Measurements from ENCODE around the gene AP5B1.

AP5B1 gene

DNA sequence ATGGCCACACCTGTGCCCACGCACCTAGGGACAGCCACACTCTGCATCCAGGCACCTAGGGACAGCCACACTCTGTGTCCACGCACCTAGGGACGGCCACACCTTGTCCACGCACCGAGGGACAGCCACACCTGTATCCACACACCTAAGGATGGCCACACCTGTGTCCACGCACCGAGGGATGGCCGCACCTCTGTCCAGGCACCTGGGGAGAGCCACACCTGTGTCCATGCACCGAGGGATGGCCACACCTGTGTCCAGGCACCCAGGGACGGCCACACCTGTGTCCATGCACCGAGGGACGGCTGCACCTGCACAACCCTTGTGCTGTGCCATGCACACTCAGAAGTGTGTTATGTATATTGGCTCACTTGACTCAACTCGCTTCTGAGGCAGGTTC is 16.9 kb upstream of the AP5B1 start:
- H3K4me1 ChIP-seq (ENCODE audit: insufficient read depth, low read length): peaks cover 17% of the 10 kb centered on the region; the same call in 1 of the 2 replicates
- no peaks in the 10 kb centered on the region for H3K27me3 ChIP-seq (ENCODE audit: insufficient read depth, low read length)
- H3K4me3 ChIP-seq (ENCODE audit: low read length): no peak overlapping the region
- no peak overlapping the region for H3K9ac ChIP-seq (ENCODE audit: low read depth, low read length)
- no peaks in the 10 kb centered on the region for H3K9me3 ChIP-seq (ENCODE audit: insufficient read depth, low read depth, low read length)
- H3K27ac ChIP-seq (ENCODE audit: low read length): no peak overlapping the region
- no peaks in the 10 kb centered on the region for H3K36me3 ChIP-seq (ENCODE audit: insufficient read depth, low read depth, low read length)

DNA sequence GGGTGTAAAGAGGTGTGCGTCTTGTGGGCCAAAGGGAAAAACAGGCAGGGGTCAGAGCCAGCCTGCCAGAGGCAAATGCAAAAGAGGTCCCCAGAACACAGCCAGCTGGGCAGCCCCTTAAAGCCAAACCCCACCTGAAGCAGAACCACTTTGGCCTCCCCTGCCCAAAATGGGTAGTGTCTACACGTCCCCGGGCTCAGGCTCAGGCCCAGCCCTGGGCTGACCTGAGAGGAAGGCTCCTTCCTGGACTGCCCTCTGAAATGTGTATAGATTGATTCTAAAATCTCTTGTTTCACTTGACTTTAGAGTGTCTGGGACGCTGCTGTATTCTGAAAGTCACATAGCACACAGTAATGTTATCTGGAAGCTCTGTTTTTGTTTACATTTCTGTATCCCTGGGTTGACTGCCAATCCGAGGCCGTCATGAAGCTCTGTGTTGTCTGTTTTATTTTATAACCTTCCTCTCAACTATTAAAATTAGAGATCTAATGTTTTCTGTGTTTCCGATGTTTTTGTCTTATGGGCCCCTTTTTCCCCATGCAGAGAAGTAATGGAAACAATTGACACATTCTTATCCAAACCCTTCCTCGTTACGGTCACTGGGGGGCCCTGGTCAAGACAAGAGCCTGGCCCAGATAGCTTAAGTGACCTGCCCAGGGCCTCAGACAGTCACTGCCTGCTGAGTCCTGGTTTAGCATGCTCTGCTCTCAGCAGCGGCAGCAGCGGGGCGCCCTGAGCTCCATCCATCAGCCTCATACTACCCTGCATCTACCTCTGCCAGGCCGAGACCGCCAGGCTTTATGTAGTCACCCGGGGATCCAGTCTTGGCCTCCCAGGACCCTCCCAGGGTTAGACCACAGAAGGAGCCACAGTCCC is 16.2 kb upstream of the AP5B1 start:
- H3K4me3 ChIP-seq (ENCODE audit: low read length): peak overlapping the region; percentile 0; the same call in 1 of the 2 replicates
- H3K4me1 ChIP-seq (ENCODE audit: insufficient read depth, low read length): peaks cover 17% of the 10 kb centered on the region; the same call in 1 of the 2 replicates
- H3K27ac ChIP-seq (ENCODE audit: low read length): peak overlapping the region; percentile 26
- H3K9ac ChIP-seq (ENCODE audit: low read depth, low read length): peak overlapping the region; percentile 37; the same call in 1 of the 2 replicates
- H3K9me3 ChIP-seq (ENCODE audit: insufficient read depth, low read depth, low read length): no peaks in the 10 kb centered on the region
- no peaks in the 10 kb centered on the region for H3K27me3 ChIP-seq (ENCODE audit: insufficient read depth, low read length)
- no peaks in the 10 kb centered on the region for H3K36me3 ChIP-seq (ENCODE audit: insufficient read depth, low read depth, low read length)

DNA sequence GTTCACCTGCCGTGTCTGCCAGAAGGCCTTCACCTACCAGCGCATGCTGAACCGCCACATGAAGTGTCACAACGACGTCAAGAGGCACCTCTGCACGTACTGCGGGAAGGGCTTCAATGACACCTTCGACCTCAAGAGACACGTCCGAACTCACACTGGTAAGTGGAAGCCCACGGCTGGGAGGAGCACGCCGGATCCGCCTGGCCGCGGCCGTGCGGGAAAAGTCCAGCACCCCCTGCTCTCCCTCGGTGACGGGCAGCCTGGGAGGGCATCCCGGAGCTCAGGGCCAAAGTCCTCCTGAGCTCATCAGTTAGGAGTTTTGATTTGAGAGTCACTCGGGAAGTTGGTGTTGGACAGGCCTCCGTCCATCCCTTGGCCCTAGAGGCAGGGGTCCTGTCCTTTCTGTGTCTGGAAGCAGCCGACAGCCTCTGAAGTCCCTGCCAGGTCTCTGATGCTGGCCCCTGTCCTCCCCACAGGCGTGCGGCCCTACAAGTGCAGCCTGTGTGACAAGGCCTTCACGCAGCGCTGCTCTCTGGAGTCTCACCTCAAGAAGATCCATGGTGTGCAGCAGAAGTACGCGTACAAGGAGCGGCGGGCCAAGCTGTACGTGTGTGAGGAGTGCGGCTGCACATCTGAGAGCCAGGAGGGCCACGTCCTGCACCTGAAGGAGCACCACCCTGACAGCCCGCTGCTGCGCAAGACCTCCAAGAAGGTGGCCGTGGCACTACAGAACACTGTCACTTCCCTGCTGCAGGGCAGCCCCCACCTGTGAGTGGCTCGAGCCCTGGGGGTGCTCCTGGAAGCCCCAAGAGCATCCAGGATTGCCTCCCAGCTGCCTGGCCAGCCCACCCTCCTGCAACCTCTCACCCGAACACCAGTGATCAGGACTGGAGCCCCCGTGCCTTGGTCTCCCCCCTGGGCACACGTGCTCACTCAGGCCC is 14.1 kb upstream of the AP5B1 start:
- H3K27ac ChIP-seq (ENCODE audit: low read length): no peak overlapping the region
- H3K4me3 ChIP-seq (ENCODE audit: low read length): no peak overlapping the region
- no peaks in the 10 kb centered on the region for H3K36me3 ChIP-seq (ENCODE audit: insufficient read depth, low read depth, low read length)
- H3K4me1 ChIP-seq (ENCODE audit: insufficient read depth, low read length): peaks cover 21% of the 10 kb centered on the region; the same call in 1 of the 2 replicates
- H3K9me3 ChIP-seq (ENCODE audit: insufficient read depth, low read depth, low read length): no peaks in the 10 kb centered on the region
- peaks cover 4% of the 10 kb centered on the region for H3K27me3 ChIP-seq (ENCODE audit: insufficient read depth, low read length)
- no peak overlapping the region for H3K9ac ChIP-seq (ENCODE audit: low read depth, low read length)

DNA sequence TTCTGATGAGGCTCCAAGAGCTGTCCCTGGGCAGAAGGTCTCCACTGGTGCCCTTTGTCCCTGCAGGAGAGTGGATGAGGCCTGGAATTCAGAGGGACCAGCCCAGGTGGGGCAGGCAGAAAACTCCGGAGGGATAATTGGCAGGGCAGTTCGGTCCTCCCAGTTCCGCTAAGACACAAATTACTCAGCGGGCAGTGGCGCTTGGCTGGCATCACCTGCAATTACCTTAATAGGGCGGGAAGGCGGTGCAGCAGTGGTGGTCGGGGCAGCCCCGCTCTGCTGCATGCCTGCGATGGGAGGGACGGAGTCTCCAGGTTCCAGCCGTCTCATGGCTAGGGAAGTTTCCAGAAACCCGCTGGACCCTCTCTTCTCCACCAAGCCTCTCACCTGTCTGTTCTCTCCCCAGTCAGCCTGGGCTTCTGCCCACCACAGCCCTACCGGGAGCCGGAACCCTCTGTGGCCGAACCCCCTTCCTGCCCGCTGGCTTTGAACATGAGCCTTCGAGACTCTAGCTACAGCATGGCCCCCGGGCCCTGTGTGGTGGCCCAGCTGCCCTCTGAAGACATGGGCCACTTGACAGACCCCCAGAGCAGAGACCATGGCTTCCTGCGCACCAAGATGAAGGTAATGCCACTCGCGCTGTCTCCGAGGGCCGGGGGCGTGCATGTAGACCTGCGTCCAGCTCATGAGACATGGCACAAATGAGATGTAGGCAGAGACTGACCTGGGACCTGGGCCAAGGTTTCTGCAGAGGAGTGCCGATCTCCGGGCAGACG is 13.0 kb upstream of the AP5B1 start:
- no peak overlapping the region for H3K27ac ChIP-seq (ENCODE audit: low read length)
- H3K27me3 ChIP-seq (ENCODE audit: insufficient read depth, low read length): peaks cover 13% of the 10 kb centered on the region
- H3K36me3 ChIP-seq (ENCODE audit: insufficient read depth, low read depth, low read length): no peaks in the 10 kb centered on the region
- no peak overlapping the region; the same call in 1 of the 2 replicates for H3K9ac ChIP-seq (ENCODE audit: low read depth, low read length)
- H3K9me3 ChIP-seq (ENCODE audit: insufficient read depth, low read depth, low read length): no peaks in the 10 kb centered on the region
- no peak overlapping the region for H3K4me3 ChIP-seq (ENCODE audit: low read length)
- H3K4me1 ChIP-seq (ENCODE audit: insufficient read depth, low read length): peaks cover 24% of the 10 kb centered on the region; the same call in 1 of the 2 replicates

DNA sequence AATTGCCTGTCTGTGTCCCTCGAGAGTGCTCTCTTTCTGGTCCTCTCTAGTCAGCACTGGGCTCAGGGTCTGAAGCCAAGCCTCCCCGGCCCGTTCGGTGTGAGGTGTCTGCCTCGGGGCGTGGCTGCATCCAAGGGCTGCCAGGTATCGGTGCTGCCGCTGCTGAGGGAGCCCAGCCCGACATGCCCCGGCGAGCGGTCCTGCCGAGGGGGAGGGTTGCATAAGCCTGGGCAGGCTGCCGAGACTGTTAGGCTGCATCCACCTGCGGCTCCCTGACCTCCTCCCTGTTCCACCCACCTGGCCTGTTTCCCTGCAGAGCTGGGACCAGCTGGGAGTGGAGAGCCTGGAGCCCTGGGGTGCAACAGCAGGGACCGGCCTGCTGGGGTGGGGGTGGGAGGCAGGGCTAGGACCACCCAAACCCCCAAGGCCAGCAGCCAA is 12.4 kb upstream of the AP5B1 start:
- no peak overlapping the region for H3K4me3 ChIP-seq (ENCODE audit: low read length)
- peaks cover 20% of the 10 kb centered on the region for H3K27me3 ChIP-seq (ENCODE audit: insufficient read depth, low read length)
- H3K36me3 ChIP-seq (ENCODE audit: insufficient read depth, low read depth, low read length): no peaks in the 10 kb centered on the region
- H3K27ac ChIP-seq (ENCODE audit: low read length): no peak overlapping the region
- peaks cover 22% of the 10 kb centered on the region; the same call in 1 of the 2 replicates for H3K4me1 ChIP-seq (ENCODE audit: insufficient read depth, low read length)
- H3K9ac ChIP-seq (ENCODE audit: low read depth, low read length): no peak overlapping the region; the same call in 1 of the 2 replicates
- no peaks in the 10 kb centered on the region for H3K9me3 ChIP-seq (ENCODE audit: insufficient read depth, low read depth, low read length)

DNA sequence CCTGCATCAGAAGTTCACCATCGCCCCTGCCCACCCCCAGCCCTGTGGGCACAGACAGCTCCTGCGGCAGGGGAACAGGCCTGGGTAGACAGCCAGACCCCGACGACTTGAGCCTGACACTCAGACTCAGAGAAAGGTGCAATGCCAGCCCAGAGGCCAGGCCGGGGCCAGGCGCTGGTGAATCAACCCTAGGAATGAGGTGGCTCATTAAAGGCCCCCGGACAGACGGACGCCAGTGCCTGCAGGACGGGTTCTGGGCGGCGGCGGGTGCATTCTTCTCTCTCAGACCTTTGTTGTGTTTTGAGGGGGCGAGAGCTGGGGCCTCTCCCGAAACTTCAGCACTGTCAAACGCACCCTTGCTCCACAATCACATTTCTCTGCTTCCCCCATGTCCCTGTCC is 11.7 kb upstream of the AP5B1 start:
- peaks cover 27% of the 10 kb centered on the region for H3K27me3 ChIP-seq (ENCODE audit: insufficient read depth, low read length)
- H3K9me3 ChIP-seq (ENCODE audit: insufficient read depth, low read depth, low read length): no peaks in the 10 kb centered on the region
- H3K27ac ChIP-seq (ENCODE audit: low read length): no peak overlapping the region
- no peak overlapping the region for H3K4me3 ChIP-seq (ENCODE audit: low read length)
- no peaks in the 10 kb centered on the region for H3K36me3 ChIP-seq (ENCODE audit: insufficient read depth, low read depth, low read length)
- peaks cover 22% of the 10 kb centered on the region; the same call in 1 of the 2 replicates for H3K4me1 ChIP-seq (ENCODE audit: insufficient read depth, low read length)
- H3K9ac ChIP-seq (ENCODE audit: low read depth, low read length): no peak overlapping the region

DNA sequence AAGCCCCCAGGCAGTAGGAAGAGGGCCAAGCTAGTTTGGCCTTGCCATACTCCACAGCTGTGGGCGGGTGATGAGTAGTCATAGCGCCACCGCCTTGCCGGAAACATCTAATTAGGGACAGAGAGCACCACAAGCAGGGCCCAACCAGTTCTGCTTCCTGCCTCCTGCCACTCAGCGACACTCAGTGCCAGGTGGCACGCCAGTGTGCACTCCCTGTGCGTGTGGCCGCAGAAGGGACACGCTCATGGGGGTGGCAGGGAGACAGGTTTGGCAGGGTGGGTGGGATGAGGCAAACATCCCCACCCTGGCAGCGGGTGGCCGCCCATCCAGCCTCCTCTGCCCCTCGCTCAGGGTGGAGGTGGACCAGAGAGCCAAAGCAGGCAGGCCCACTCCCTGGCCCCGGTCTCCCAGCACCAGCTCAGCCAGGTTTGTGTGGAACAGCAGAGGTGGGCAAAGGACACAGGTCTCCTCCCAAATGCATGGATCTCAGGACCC is 11.0 kb upstream of the AP5B1 start:
- no peak overlapping the region for H3K27ac ChIP-seq (ENCODE audit: low read length)
- no peaks in the 10 kb centered on the region for H3K36me3 ChIP-seq (ENCODE audit: insufficient read depth, low read depth, low read length)
- no peak overlapping the region for H3K9ac ChIP-seq (ENCODE audit: low read depth, low read length)
- H3K27me3 ChIP-seq (ENCODE audit: insufficient read depth, low read length): peaks cover 32% of the 10 kb centered on the region
- H3K4me3 ChIP-seq (ENCODE audit: low read length): no peak overlapping the region
- no peaks in the 10 kb centered on the region for H3K9me3 ChIP-seq (ENCODE audit: insufficient read depth, low read depth, low read length)
- peaks cover 20% of the 10 kb centered on the region; the same call in 1 of the 2 replicates for H3K4me1 ChIP-seq (ENCODE audit: insufficient read depth, low read length)

DNA sequence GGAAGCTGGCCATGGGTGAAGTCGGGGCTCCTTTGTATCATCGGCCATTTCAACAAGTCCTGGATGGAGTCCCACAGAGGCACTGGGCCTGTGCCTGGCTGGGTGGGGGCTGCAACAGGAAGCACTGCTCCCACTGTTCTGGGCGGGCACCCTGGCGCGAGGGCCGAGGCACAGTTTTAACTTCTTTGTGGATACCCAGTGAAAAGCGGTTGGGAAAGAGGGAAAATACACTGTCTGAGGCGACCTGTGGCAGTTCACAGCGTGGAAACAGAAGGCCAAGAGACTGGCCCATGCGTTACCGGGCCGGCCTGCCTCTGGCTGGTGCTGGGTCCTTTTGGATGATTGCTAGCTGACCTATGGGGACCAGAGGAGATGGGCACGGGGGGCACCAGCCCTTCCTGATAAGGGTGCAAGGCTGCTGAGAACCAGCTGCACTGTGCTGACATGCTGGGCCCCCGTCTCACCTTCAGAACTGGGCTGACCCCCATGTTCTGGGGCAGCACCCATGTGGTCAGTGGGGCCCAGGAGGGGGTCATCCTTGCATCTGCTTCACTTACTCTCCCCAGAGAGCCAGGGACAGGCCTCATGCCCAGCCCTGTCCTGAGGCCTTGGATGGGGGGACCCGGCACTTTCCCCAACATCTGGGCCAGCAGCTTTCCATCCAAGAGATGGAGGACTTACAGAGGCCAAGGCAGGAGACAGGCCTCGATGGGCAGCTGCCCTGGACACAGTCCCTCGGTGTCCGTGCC is 10.3 kb upstream of the AP5B1 start:
- H3K9ac ChIP-seq (ENCODE audit: low read depth, low read length): no peak overlapping the region
- no peaks in the 10 kb centered on the region for H3K36me3 ChIP-seq (ENCODE audit: insufficient read depth, low read depth, low read length)
- peaks cover 15% of the 10 kb centered on the region; the same call in 1 of the 2 replicates for H3K4me1 ChIP-seq (ENCODE audit: insufficient read depth, low read length)
- H3K9me3 ChIP-seq (ENCODE audit: insufficient read depth, low read depth, low read length): no peaks in the 10 kb centered on the region
- no peak overlapping the region for H3K4me3 ChIP-seq (ENCODE audit: low read length)
- no peak overlapping the region for H3K27ac ChIP-seq (ENCODE audit: low read length)
- H3K27me3 ChIP-seq (ENCODE audit: insufficient read depth, low read length): peaks cover 39% of the 10 kb centered on the region

DNA sequence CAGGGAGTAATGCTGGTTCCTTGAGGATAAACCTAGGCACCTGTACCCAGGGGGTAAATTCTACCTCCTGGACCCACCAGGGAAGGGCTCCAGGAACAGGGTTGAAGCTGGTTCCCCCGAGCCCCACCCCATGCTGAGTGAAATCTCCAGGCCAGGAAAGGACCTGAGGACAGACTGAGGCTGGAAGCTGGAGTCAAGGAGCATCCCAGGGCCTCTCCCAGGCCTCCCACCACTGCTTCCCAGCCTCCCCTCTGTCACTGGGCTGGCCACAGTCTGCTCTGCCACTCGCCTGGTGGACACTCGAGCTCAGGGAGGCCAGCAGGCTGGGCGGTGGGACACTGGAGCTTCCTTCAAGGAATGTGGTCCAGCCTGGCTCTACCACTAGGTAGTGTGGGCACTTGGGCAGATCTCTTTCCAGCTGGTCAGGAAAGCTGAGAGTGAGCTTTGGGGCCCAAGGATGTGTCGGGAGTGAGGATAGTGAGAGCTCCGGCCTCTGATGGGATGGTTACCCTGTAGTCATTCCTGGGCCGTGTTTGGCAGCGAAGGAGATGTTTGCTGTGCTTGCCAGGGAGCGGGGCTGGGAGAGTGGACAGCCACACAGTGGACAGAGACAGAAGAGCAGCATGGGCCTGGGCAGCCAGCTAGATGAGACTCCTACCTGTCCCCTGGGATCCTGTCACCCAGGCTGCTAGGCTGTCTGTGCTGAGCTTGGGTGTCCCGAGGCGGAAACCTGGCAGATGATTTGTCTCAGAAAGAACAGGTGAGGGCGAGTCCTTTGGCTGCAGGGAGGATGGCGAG is 9.5 kb upstream of the AP5B1 start:
- Histone ChIP-seq H3K9me3 (ENCODE audit: insufficient read depth, low read depth, low read length) (no peaks in the 10 kb centered on the region), H3K9ac (ENCODE audit: low read depth, low read length) (no peak overlapping the region), H3K27ac (ENCODE audit: low read length) (no peak overlapping the region), H3K27me3 (ENCODE audit: insufficient read depth, low read length) (peaks cover 46% of the 10 kb centered on the region), H3K36me3 (ENCODE audit: insufficient read depth, low read depth, low read length) (no peaks in the 10 kb centered on the region), H3K4me3 (ENCODE audit: low read length) (no peak overlapping the region), H3K4me1 (ENCODE audit: insufficient read depth, low read length) (peaks cover 15% of the 10 kb centered on the region; the same call in 1 of the 2 replicates)

Data from iPS-20b (cell line).